H9 (cell line): ENCODE measurements around the gene MUC5AC. TPM values are rescaled to one million over a fixed set of nuclear protein-coding genes. Genes with fewer than 3 reads are reported as not detected.
A peak's percentile ranks its signal among the peaks of the same experiment; 100 is the strongest.

ENCODE experiments used
- DNase-seq: peaks from one replicate; pipeline ENCODE4 v3.0.0-alpha.2; 2017
- H2AFZ ChIP-seq: one replicate; pipeline ENCODE4 v1.6.1; 2013; ENCODE audit warnings: mild to moderate bottlenecking, low read length, control low read depth, moderate library complexity
- H2AK5ac ChIP-seq: 2 replicates; pipeline ENCODE4 v1.6.1; 2013; ENCODE audit warnings: low read length, control low read depth, mixed read lengths; ENCODE audit not compliant: insufficient read length
- H2BK120ac ChIP-seq: one replicate; pipeline ENCODE4 v1.6.1; 2013; ENCODE audit warnings: low read depth, mild to moderate bottlenecking, low read length, control low read depth, inconsistent platforms; ENCODE audit not compliant: poor library complexity, severe bottlenecking
- H2BK12ac ChIP-seq: 2 replicates; pipeline ENCODE4 v1.6.1; 2013; ENCODE audit warnings: low read length, control low read depth, mixed read lengths, low read depth; ENCODE audit not compliant: insufficient read length
- H2BK15ac ChIP-seq: 2 replicates; pipeline ENCODE4 v1.6.1; 2013; ENCODE audit warnings: low read depth, low read length, control low read depth
- H2BK20ac ChIP-seq: one replicate; pipeline ENCODE4 v1.6.1; 2013; ENCODE audit warnings: low read depth, mild to moderate bottlenecking, low read length, control low read depth, inconsistent platforms; ENCODE audit not compliant: poor library complexity, severe bottlenecking
- H2BK5ac ChIP-seq: 2 replicates; pipeline ENCODE4 v1.6.1; 2013; ENCODE audit warnings: low read length, control low read depth, mixed read lengths; ENCODE audit not compliant: insufficient read length
- H3K14ac ChIP-seq: 2 replicates; pipeline ENCODE4 v1.6.1; 2013; ENCODE audit warnings: low read length, control low read depth; ENCODE audit not compliant: insufficient read depth
- H3K18ac ChIP-seq: 2 replicates; pipeline ENCODE4 v1.6.1; 2013; ENCODE audit warnings: low read depth, mild to moderate bottlenecking, mixed read lengths, low read length, control low read depth; ENCODE audit not compliant: insufficient read length
- H3K23ac ChIP-seq: 2 replicates; pipeline ENCODE4 v1.6.1; 2013; ENCODE audit warnings: low read length, control low read depth, mixed read lengths, low read depth; ENCODE audit not compliant: insufficient read length
- H3K23me2 ChIP-seq: 2 replicates; pipeline ENCODE4 v1.6.1; 2013; ENCODE audit warnings: low read depth, mild to moderate bottlenecking, mixed read lengths, low read length, control low read depth; ENCODE audit not compliant: insufficient read length, poor library complexity, severe bottlenecking
- H3K27ac ChIP-seq: 2 replicates; pipeline ENCODE4 v1.5.1; 2013; ENCODE audit warnings: low read length, control low read depth, mixed read lengths, low read depth; ENCODE audit not compliant: insufficient read length
- H3K27me3 ChIP-seq: 2 replicates; pipeline ENCODE4 v1.6.1; 2013; ENCODE audit warnings: low read length, control low read depth, inconsistent platforms; ENCODE audit not compliant: insufficient read depth
- H3K4ac ChIP-seq: 2 replicates; pipeline ENCODE4 v1.6.1; 2013; ENCODE audit warnings: low read depth, mild to moderate bottlenecking, control low read depth, inconsistent platforms, low read length, moderate library complexity
- H3K4me1 ChIP-seq: 2 replicates; pipeline ENCODE4 v1.6.1; 2013; ENCODE audit warnings: low read length, control low read depth, inconsistent platforms; ENCODE audit not compliant: insufficient read depth
- H3K4me2 ChIP-seq: 2 replicates; pipeline ENCODE4 v1.6.1; 2013; ENCODE audit warnings: low read length, control low read depth, mixed read lengths; ENCODE audit not compliant: insufficient read length, insufficient read depth
- H3K56ac ChIP-seq: 2 replicates; pipeline ENCODE4 v1.6.1; 2013; ENCODE audit warnings: low read depth, mild to moderate bottlenecking, mixed read lengths, low read length, control low read depth; ENCODE audit not compliant: insufficient read length
- H3K79me1 ChIP-seq: 2 replicates; pipeline ENCODE4 v1.6.1; 2013; ENCODE audit warnings: low read depth, mild to moderate bottlenecking, moderate library complexity, low read length, control low read depth, inconsistent platforms; ENCODE audit not compliant: insufficient read depth, poor library complexity, severe bottlenecking
- H3K79me2 ChIP-seq: 2 replicates; pipeline ENCODE4 v1.6.1; 2013; ENCODE audit warnings: low read length, control low read depth, inconsistent platforms; ENCODE audit not compliant: insufficient read depth
- H3K9ac ChIP-seq: 2 replicates; pipeline ENCODE4 v1.6.1; 2013; ENCODE audit warnings: low read length, control low read depth, mixed read lengths; ENCODE audit not compliant: insufficient read length; ENCODE audit errors: extremely low read depth
- H3K9me3 ChIP-seq: one replicate; pipeline ENCODE4 v1.6.1; 2013; ENCODE audit warnings: low read depth, low read length, inconsistent platforms; ENCODE audit not compliant: control insufficient read depth
- H3T11ph ChIP-seq: one replicate; pipeline ENCODE4 v1.6.1; 2013; ENCODE audit warnings: mild to moderate bottlenecking, low read length, control low read depth, inconsistent platforms
- H4K20me1 ChIP-seq: one replicate; pipeline ENCODE4 v1.6.1; 2013; ENCODE audit not compliant: control insufficient read depth, insufficient read length, insufficient read depth
- H4K5ac ChIP-seq: 2 replicates; pipeline ENCODE4 v1.6.1; 2013; ENCODE audit warnings: low read depth, mild to moderate bottlenecking, mixed read lengths, low read length, control low read depth; ENCODE audit not compliant: insufficient read length
- H4K8ac ChIP-seq: replicated peaks from 2 replicates; pipeline ENCODE4 v1.6.1; 2013; ENCODE audit warnings: low read length, control low read depth, mixed read lengths, low read depth; ENCODE audit not compliant: insufficient read length
- H4K91ac ChIP-seq: 2 replicates; pipeline ENCODE4 v1.6.1; 2013; ENCODE audit warnings: low read depth, mild to moderate bottlenecking, moderate library complexity, mixed read lengths, low read length, control low read depth; ENCODE audit not compliant: insufficient read length
- H3K27ac Mint-ChIP-seq, 3 experiments: 2 replicates in 2 of 3; 3 replicates in 1 of 3; pipeline ENCODE4 v1.8.0; 2020 to 2021; ENCODE audit warnings: mixed read lengths in 3 of 3, mild to moderate bottlenecking in 1 of 3, moderate library complexity in 1 of 3
- H3K27me3 Mint-ChIP-seq: 2 replicates; pipeline ENCODE4 v1.8.0; 2021; ENCODE audit warnings: low read depth, mild to moderate bottlenecking, moderate library complexity, mixed read lengths
- H3K36me3 Mint-ChIP-seq, 3 experiments: 2 replicates in 2 of 3; 3 replicates in 1 of 3; pipeline ENCODE4 v1.8.0; 2020 to 2021; ENCODE audit warnings: low read depth in 3 of 3, mixed read lengths in 3 of 3; ENCODE audit not compliant: insufficient read depth in 1 of 3
- H3K4me1 Mint-ChIP-seq, 2 experiments: 2 replicates each; pipeline ENCODE4 v1.8.0; 2020; ENCODE audit warnings: mixed read lengths in 2 of 2
- H3K4me3 Mint-ChIP-seq, 2 experiments: 2 replicates in 1 of 2; 3 replicates in 1 of 2; pipeline ENCODE4 v1.8.0; 2020 to 2021; ENCODE audit warnings: mild to moderate bottlenecking in 2 of 2, mixed read lengths in 2 of 2, moderate library complexity in 1 of 2
- H3K9me3 Mint-ChIP-seq, 2 experiments: 2 replicates in 1 of 2; 3 replicates in 1 of 2; pipeline ENCODE4 v1.8.0; 2020; ENCODE audit warnings: mild to moderate bottlenecking in 2 of 2, mixed read lengths in 2 of 2, moderate library complexity in 1 of 2
- CTCF ChIP-seq: fragments of 200-600 bp; sonication (generic); conservative IDR thresholded peaks from 3 replicates; pipeline ENCODE4 v1.8.0; 2021; ENCODE audit warnings: antibody characterized with exemption, mild to moderate bottlenecking
- WGBS: extraction: QIAGEN DNeasy Blood & Tissue Kit; methylation state at CpG from one replicate; pipeline ENCODE4 v1.1.7; 2013; ENCODE audit warnings: missing lambda C conversion rate, low lambda C conversion rate, mixed read lengths; ENCODE audit not compliant: insufficient read length; ENCODE audit errors: extremely low coverage; 5-methylcytosine and 5-hydroxymethylcytosine counted together
- total RNA-seq: library from RNA; stranded (reverse); gene quantifications from 2 replicates; pipeline ENCODE4 v1.2.1, GENCODE V29; 2021

MUC5AC gene
- total RNA-seq, 1 experiment from 2014 or later = not detected

GRCh38 chr11:1174441-1175370 lies 17.0 kb downstream of the MUC5AC start:
- WGBS = no CpG with 5 or more reads among the region's 39 CpGs
- DNase-seq = no peak
- Histone ChIP-seq H3K79me2 (no peaks in the 10 kb centered on the region; the same call in 1 of the 2 replicates), H3T11ph (no peak overlapping the region), H3K27ac (no peak overlapping the region), H2BK120ac (no peak overlapping the region), H3K23ac (no peak overlapping the region), H3K18ac (no peak overlapping the region), H3K79me1 (no peaks in the 10 kb centered on the region), H4K8ac (no peak overlapping the region), H3K56ac (no peak overlapping the region), H3K23me2 (no peaks in the 10 kb centered on the region), H3K4me2 (no peak overlapping the region), H2AFZ (no peak overlapping the region), H3K27me3 (no peaks in the 10 kb centered on the region), H4K5ac (no peak overlapping the region), H2BK15ac (no peak overlapping the region), H2BK20ac (no peak overlapping the region), H2BK5ac (no peak overlapping the region), H2AK5ac (no peak overlapping the region), H4K91ac (no peak overlapping the region), H3K4ac (no peak overlapping the region), H3K4me1 (no peaks in the 10 kb centered on the region), H3K9me3 (no peaks in the 10 kb centered on the region), H4K20me1 (no peaks in the 10 kb centered on the region), H3K9ac (no peak overlapping the region), H2BK12ac (no peak overlapping the region), H3K14ac (peak overlapping the region; percentile 31)
- Mint-ChIP-seq H3K4me3 (no peak overlapping the region), H3K36me3 (peaks cover 0 to 9% (median 5%) of the 10 kb centered on the region in 3 experiments; a peak in 3 of 7 replicates), H3K9me3 (peaks cover 28 to 44% of the 10 kb centered on the region in 2 experiments), H3K27me3 (no peaks in the 10 kb centered on the region; the same call in 1 of the 2 replicates), H3K4me1 (no peaks in the 10 kb centered on the region), H3K27ac (no peak overlapping the region)
- TF ChIP-seq CTCF = no peak
